Head of caudate nucleus (tissue), 42 donors: ENCODE results near the gene TMEM235.

Experiments
- DNase-seq, 42 donors: peaks; one replicate each; pipeline versions ENCODE4 v3.0.0 to v3.0.0-alpha.2; 2020 to 2021; ENCODE audit warnings: mixed read lengths in 7 of 42
- intact Hi-C: fragments of 100-400 bp; cut with DNase I; formaldehyde crosslinking; loops from one replicate; pipeline ENCODE4 v1.15.0; 2022

The TMEM235 gene

DNA sequence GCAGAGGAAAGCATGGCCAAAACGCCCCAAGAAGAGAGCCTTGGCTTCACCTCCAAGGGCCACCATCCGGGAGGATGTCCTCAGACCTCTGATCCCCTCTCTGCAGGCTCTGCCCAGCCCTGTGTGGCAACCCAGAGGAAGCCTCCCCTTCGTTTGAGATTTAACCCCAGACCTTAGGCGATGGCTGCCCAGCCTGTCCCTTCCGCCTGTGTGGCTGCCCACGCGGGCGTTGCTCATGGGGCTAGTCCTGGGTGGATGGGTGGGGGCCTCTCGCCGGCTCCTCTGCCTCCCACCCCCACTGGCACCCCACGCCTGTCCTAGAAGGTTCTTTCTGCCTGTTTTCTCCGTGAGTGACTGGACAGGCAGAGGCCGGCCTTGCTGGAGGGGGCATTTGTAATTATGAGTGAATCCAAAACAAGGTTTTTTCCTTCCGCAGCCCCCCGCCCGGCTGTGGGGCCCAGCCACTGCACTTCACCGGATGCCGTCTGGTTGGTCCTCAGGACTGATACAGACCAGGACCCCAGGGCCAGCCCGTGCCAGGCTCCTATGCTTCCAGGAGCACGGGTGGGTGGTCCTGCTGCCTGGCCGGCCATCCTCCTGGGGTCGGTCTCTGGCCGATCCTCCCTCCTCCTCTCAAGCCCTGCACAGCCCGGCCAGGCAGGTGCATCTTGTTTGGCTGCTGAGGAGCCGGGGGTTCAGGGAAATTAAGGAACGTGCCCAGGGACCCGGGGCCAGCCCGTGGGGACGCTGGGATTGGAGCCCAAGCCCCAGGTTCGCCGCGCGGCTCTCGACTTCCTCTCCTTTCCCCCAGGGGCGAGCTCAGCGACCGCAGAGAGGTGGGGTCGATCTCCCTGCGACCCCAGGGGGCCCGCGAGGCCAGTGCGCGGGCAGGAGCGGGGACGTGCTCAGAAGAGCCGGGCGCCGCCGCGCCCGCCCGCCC, at the start of gene TMEM235:
TMEM235 (plus strand) TSS at position 636 of the 940 bp plus-strand sequence. CDS start 393 bp downstream, outside the sequence.
- DNase-seq, result peak in 29 of 42 donors; percentile 31 to 78 (median 59)
- intact Hi-C loops, result no loop called here

DNA sequence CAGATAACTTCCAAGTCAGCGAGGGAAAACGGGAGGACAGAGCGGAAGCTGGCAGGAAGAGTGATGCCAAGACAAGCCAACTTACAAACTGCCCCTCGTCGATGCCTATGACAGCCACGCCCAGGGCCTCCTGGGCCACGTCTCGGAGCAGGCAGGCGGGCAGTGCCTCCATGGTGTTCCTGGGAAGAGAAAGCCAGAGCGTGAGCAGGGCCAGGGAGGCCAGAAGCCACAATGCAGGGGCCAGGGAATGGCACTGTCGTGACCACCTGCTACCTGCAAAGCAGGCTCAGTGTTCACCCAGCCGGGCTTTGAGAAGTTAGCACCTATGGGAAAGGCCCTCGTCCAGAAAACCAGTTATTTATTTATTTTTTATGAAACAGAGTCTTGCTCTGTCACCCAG, 48.9 kb upstream of the TMEM235 start:
- intact Hi-C loops, result no loop called here
- no peak for DNase-seq

DNA sequence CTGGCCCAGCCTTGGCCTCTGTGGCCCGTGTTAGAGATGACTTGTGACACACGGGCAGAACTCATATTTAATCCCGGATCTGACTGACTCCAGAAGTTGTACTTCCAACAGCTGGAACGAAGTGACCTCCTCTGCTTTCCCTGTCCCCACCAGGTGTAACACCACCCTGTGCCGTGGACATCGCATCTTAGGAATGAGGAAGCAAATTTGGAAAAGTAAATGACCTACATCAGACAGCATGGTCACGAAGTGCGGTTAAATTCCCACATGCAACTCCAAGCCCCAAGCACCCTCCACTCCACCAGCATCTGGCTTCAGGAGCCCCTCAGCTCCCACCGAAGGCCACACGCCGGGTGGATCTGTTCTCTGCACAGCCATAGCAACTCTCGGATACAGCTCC, 47.5 kb upstream of the TMEM235 start:
- intact Hi-C loops, result no loop called here
- DNase-seq, result no peak

DNA sequence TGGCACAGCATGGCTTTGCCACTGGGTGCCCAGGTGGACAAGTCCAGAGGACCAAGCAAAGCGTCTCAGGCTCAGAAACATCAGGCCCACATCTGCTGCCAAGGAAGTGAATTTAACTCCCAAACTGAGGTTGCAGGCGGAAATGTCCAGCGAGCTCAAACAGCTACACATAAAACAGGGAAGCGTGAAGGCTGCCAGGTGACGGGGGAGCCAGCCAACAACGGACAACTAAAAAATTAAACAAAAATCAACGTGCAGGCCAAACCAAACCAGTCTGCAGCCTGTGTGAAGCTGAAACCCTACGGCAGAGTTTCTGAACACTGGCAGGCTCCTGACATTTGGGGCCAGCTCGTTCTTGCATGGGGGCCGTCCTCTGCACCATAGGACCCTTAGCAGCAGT, 47.1 kb upstream of the TMEM235 start:
- DNase-seq, result no peak
- intact Hi-C loops, result no loop called here

DNA sequence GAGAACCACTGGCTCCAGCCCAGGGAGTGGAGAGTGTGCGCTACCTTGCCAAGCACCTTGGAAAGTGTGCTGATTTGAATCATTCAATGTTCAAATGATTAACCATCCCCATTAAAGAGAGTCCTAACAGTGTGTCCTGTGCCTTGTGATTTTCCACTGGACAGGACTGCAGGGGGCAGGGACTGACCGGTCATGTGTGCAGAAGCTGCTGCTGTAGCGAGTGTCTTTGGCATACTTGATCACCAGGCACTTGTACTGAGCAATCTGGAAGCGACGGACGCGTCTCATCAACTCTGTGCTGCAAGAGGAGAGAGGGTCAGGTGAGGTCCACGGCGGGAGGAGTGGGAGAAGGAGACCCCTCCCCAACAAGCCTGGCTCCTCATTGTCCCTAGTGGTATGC, 46.6 kb upstream of the TMEM235 start:
- no peak for DNase-seq
- intact Hi-C loops, result no loop called here

DNA sequence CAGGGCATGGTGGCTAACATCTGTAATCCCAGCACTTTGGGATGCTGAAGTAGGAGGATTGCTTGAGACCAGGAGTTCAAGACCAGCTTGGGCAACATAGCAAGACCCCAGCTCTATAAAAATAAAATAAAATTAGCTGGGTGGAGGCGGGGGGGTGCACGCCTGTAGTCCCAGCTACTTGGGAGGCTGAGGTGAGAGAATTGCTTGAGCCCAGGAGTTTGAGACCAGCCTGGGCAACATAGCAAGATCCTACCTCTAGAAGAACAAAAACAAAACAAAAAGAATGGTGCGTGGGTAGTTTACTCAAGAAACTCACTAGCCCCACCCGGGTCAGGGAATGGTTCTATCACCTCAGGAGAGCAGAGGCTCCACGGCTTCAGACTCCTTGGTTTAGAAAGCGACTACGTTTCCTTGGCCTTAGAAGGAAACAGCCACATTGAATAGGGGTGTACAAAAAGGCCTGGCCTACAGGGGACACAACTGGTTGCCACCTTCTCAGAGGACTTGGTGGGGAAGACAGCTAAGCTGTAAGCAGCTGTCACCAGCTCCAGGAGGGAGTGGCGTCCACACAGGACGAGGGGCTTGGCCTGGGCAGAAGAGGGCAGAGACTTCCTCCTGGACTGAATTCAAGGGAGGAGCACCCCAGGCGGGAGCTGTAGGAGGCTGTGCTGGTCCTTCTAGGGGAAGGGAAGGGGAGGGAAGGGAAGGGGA, 45.3 kb upstream of the TMEM235 start:
- intact Hi-C loops, result no loop called here
- DNase-seq, result no peak

DNA sequence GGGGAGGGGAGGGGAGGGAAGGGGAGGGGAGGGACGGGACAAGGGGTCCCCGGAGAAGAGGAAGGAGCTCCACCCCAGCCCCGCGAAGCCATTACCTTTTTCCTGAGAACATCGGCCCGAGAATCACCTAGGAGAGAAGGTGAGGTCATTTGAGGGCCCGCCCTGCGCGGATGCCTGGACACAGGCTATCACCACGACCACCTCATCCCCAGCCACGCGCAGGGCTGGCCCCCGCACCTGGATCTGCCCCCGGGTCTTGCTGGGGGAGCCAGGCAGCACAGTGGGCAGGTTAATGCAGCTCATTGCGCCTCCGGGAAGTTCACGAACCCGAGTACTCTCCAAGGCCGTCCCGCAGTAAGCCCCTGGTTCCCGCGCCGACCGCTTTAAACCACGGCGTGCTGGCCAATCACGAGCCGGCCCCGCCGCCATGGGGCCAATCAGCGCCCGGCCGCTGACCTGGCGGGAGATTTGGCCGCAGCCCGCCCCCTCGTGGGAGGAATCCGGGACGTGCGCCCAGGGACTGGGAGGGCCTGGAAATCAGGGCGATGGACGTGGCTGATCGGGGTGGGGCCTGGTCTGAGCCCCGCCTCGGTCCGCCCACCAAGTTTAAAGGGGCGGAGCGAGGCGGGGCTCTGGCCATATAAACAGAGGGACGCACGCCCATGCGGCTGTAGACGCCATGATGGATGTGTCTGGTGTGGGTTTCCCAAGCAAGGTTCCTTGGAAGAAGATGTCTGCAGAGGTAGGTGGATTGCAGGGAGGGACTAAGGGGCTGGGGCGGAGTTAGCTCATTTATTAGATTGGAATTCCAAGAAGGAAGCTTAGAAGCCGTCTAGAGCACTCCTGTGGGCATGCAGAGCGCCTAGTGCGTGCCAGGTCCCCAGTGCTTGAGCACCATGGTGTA, 44.5 kb upstream of the TMEM235 start, which contains the start of the genes AFMID and TK1:
AFMID (plus strand) TSS at position 671 of the 904 bp plus-strand sequence; CDS start at position 680, 9 bp downstream.
TK1 (minus strand) TSS at position 361 of the 904 bp plus-strand sequence; CDS start at position 303, 58 bp downstream.
- peak; percentile 90 to 98 (median 97) for DNase-seq
- intact Hi-C loops, result no loop called here

DNA sequence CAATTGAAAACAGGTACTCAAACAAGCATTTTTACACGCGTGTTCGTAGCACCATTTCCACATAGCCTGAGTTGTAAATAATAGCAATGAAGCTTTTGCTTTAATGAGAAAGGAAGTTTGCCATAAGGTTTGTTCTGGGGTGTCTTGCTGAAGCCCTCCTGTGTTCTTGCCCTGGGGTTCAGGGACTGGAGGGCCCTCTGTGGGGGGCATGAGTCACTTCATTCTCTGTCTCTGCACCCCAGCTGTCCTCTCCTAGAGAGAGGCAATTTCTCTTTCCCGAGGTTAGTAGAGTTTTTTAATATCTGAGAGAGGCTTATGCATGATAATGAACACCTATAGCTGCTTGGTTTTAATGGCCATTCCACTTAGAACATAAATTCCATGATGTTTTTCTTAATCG, 34.7 kb upstream of the TMEM235 start:
- DNase-seq, result no peak
- intact Hi-C loops, result no loop called here

DNA sequence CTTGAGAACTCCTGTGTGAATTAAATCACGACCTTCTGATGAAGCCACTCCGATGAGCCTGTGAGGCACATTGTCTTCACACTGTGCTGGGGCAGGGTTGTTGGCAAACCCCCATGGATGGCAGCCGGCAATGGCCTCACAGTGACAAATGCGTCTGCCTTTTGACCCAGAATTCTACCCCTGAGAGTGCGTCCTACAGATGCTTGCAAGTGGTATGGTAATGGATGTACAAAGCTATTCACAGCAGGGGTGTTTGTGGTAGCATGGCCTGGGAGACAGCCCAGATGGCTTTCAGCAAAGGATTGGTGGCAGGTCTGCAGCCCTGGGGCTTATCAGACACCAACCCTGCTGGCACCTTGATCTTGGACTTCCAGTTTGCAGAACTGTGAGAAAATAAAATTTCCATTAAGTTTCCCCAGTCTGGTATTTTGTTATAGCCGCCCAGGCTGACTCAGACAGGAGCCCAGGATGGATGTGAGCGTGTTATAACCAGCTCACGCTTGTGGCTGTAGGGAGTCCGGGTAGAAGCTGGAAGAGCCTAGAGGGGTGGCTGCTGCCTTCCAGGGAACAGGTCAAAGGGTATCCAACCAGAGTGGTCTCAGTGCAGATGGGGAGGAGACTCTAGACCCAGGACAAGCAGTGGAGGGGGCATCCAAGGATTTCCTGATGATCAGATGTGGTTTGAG, 34.1 kb upstream of the TMEM235 start:
- peak in 29 of 42 donors; percentile 33 to 82 (median 62) for DNase-seq
- intact Hi-C loops, result no loop called here

DNA sequence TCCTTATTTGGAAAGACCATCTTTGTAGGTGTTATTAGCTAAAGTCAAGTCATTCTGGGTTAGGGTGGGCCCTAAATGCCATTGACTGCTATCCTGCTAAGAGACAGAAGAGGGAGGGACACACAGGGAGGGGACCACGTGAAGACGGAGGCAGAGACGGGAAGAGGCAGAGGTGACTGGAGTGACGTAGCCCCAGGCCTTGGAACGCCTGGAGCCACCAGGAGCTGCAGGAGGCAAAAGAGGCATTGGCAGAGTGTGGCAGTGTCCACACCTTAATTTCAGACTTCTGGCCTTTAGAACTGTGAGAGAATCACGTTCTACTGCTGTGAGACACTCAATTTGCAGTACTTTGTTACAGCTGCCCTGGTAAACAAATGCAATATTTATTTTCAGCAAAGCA, 31.0 kb upstream of the TMEM235 start:
- intact Hi-C loops, result no loop called here

DNA sequence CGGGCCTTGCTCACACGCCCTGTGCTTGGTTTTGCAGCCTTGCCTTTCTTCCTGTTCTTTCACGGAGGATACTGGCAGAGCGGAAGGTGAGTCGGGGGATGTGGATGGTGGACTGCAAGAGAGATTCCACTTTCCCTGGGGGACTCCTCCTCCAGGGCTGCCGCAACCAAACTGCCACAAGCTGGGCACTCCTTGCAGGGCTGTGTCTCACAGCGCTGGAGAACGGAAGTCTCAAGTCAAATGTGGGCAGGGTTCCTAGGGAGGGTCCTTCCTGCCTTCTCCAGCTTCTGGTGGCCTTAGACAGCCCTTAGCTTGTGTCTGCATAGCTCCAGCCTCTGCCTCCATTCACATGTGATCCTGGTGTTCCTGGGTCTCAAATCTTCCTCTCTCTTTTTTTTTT, 28.8 kb upstream of the TMEM235 start:
- intact Hi-C loops, result no loop called here
- no peak for DNase-seq

More for the DNA sequence above, 31.0 kb upstream of the TMEM235 start:
- DNase-seq, result no peak

DNA sequence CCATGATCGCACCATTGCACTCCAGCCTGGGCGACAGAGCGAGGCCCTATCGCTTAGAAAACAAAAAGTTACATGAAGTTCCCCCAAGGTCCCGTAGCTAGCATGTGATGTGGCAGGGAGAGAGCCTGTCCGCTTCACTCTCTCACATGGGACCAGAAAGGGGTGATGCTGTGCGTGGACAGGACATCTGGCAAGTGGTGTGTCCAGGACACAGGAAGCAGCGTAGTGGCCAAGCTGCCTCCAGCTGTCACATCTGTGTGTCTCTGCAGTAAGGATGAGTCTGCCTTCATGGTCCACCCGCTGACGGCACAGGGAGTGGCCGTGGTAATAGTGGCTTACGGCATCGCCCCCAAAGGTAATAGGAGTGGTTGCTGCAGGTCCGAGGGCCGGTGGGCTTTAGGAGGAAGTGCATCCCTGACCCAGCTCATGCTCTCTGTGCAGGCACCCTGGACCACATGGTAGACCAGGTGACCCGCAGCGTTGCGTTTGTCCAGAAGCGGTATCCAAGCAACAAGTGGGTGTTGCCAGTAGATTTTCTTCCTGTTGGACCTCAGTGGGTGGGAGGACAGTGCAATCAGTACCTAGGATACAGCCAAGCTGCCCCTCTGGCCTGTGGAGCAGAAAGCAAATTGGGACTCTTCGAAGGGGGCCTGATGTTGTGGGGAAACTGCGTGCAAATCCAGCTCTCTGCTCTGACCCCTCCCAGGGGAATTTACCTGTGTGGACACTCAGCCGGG, 26.9 kb upstream of the TMEM235 start:
- intact Hi-C loops, result no loop called here
- no peak for DNase-seq

DNA sequence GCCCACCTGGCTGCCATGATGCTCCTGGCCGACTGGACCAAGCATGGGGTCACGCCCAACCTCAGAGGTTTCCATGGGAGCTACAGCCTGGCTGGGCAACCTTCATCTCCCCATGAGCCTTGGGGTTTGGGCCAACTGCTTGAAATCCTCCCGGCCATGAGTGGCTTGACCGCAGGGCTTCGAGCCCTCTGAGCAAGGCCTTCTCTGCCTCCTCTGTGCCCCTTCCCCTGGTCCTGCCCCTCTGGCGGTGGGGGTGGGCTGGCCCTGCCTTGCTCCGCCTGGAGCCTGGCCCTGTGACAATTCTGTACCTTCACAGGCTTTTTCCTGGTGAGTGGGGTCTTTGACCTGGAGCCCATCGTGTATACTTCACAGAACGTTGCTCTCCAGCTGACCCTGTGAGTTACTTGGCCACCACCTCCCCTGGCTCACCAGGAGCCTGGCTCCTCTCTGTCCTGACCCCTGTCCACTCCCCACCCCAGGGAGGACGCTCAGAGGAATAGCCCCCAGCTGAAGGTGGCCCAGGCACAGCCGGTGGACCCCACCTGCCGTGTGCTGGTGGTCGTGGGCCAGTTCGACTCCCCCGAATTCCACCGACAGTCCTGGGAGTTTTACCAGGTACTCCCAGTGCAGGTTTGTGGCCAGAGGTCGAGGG, 26.2 kb upstream of the TMEM235 start:
- DNase-seq, result no peak
- intact Hi-C loops, result no loop called here

DNA sequence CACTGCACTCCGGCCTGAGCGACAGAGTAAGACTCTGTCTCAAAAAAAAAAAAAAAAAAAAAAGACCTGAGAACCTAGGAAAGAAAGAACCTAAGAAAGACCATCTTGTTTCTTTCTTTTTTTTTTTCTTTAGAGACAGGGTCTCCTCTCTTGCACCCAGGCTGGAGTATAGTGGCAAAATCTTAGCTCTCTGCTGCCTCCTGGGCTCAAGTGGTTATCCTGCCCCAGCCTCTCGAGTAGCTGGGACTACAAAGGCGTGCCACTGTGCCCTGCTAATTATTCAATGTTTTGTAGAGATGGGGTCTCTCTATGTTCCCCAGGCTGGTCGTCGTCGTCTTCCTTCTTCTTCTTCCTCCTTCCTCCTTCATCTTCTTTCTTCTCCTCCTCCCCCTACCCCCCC, 25.1 kb upstream of the TMEM235 start:
- intact Hi-C loops, result no loop called here

DNA sequence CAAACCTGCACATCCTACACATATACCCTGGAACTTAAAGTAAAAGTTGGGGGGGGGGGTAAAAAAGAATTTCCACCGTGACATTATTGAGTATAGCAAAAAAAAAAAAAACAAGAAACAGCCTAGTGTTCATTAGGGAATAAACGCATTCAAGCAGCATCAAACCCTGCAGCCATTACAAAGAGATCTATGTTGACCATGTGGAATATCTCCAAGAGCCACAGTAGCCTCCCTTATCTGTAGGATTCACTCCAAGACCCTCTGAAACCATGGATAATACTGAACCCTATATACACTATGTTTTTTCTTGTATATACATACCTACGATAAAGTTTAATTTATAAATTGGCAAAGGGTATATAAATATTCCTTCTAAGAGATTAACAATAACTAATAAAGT, 22.9 kb upstream of the TMEM235 start:
- DNase-seq, result no peak
- intact Hi-C loops, result no loop called here

More for the DNA sequence above, 25.1 kb upstream of the TMEM235 start:
- no peak for DNase-seq

DNA sequence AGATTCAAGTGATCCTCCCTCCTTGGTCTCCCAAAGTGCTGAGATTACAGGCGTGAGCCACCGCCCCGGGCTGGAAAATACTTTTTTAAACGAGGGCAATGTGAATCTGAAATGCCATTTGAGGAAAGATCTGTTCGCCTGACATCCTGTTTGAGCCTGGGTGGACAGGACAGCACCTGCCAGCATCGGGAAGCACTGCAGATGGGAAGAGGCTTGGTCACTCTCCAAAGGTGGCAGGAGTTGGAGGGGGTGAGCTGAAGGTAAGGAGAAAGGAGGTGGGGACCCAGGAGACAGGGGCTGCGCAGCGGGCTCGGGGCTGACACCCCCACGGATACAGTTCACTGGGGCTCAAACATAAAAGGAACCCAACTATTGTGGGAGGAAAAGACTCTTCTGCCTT, 21.3 kb upstream of the TMEM235 start:
- intact Hi-C loops, result loop anchor here (5.0 kb wide), 1 partner anchor 42 kb away; no protein-coding TSS in a partner anchor
- DNase-seq, result no peak

DNA sequence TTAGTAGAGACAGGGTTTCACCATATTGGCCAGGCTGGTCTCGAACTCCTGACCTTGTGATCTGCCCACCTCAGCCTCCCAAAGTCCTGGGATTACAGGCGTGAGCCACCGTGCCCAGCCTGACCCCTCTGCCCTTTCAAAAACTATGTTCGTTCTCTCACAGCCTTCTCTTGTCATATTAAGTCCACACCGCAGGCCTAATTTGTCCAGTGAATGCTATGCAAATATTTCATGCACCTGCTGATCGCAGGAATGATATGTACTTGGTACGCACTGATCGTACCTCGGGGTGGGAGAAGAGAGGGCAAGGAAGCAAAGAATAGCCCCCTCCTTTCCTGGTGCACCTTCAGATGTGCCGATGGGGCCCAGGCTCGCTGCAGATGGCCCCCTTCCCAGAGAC, 20.4 kb upstream of the TMEM235 start:
- intact Hi-C loops, result loop anchor here (5.0 kb wide), 1 partner anchor 41 kb away; no protein-coding TSS in a partner anchor

More for the DNA sequence above, 20.4 kb upstream of the TMEM235 start:
- no peak for DNase-seq
